GM23338 (cell line): ENCODE results near the gene FTHL17. TPM values are rescaled to one million over a fixed set of nuclear protein-coding genes. Genes with fewer than 3 reads are reported as not detected.

Experiments used
- ATAC-seq: fragments of 200-7000 bp; cut with Tn5 transposase; 3 replicates; pipeline ENCODE4 v1.9.1; 2020
- DNase-seq: peaks from one replicate; pipeline ENCODE4 v3.0.0-alpha.2; 2015; ENCODE audit warnings: low spot score
- H2AFZ ChIP-seq: fragments of 200-600 bp; sonication (generic); 2 replicates; pipeline ENCODE4 v1.8.0; 2016; ENCODE audit warnings: antibody characterized with exemption, mild to moderate bottlenecking, moderate library complexity
- H3F3A ChIP-seq: fragments of 200-600 bp; sonication (generic); replicated peaks from 2 replicates; pipeline ENCODE4 v1.8.0; 2017; ENCODE audit warnings: antibody characterized with exemption, mixed run types, low read depth
- H3K27ac ChIP-seq: fragments of 200-600 bp; sonication (generic); 2 replicates; pipeline ENCODE4 v1.6.1; 2016; ENCODE audit warnings: low read depth
- H3K27me3 ChIP-seq: fragments of 200-600 bp; sonication (generic); 2 replicates; pipeline ENCODE4 v1.8.0; 2016; ENCODE audit warnings: mild to moderate bottlenecking, mixed run types, moderate library complexity; ENCODE audit not compliant: insufficient read depth
- H3K36me3 ChIP-seq: fragments of 200-600 bp; sonication (generic); 2 replicates; pipeline ENCODE4 v1.8.0; 2016; ENCODE audit warnings: mild to moderate bottlenecking; ENCODE audit not compliant: insufficient read depth
- H3K4me1 ChIP-seq: fragments of 200-600 bp; sonication (generic); 2 replicates; pipeline ENCODE4 v1.8.0; 2016; ENCODE audit warnings: mild to moderate bottlenecking, moderate library complexity; ENCODE audit not compliant: insufficient read depth
- H3K4me2 ChIP-seq: fragments of 200-600 bp; sonication (generic); 2 replicates; pipeline ENCODE4 v1.7.1; 2017; ENCODE audit warnings: mixed run types
- H3K4me3 ChIP-seq: fragments of 200-600 bp; sonication (generic); 2 replicates; pipeline ENCODE4 v1.6.1; 2016; ENCODE audit warnings: mixed run types
- H3K79me2 ChIP-seq: fragments of 200-600 bp; sonication (generic); replicated peaks from 2 replicates; pipeline ENCODE4 v1.8.0; 2017; ENCODE audit warnings: mild to moderate bottlenecking; ENCODE audit not compliant: insufficient read depth
- H3K9me2 ChIP-seq: fragments of 200-600 bp; sonication (generic); 2 replicates; pipeline ENCODE4 v1.8.0; 2017; ENCODE audit not compliant: insufficient read depth
- H4K20me1 ChIP-seq: fragments of 200-600 bp; sonication (generic); replicated peaks from 2 replicates; pipeline ENCODE4 v1.8.0; 2017; ENCODE audit warnings: mild to moderate bottlenecking; ENCODE audit not compliant: insufficient read depth
- H3K27ac Mint-ChIP-seq: 2 replicates; pipeline ENCODE4 v1.8.0; 2020; ENCODE audit warnings: inconsistent platforms, mild to moderate bottlenecking, moderate library complexity, mixed read lengths
- H3K27me3 Mint-ChIP-seq: 3 replicates; pipeline ENCODE4 v1.8.0; 2022; ENCODE audit warnings: low read depth, mild to moderate bottlenecking, moderate library complexity, mixed read lengths, inconsistent platforms; ENCODE audit not compliant: insufficient read depth, poor library complexity
- H3K36me3 Mint-ChIP-seq: 3 replicates; pipeline ENCODE4 v1.8.0; 2021; ENCODE audit warnings: low read depth, mild to moderate bottlenecking, inconsistent platforms, moderate library complexity, mixed read lengths
- H3K4me1 Mint-ChIP-seq: 3 replicates; pipeline ENCODE4 v1.8.0; 2020; ENCODE audit warnings: mild to moderate bottlenecking, inconsistent platforms, mixed read lengths
- H3K4me3 Mint-ChIP-seq: 3 replicates; pipeline ENCODE4 v1.8.0; 2021; ENCODE audit warnings: moderate library complexity, mild to moderate bottlenecking, inconsistent platforms, mixed read lengths
- H3K9me3 Mint-ChIP-seq: 3 replicates; pipeline ENCODE4 v1.8.0; 2020; ENCODE audit warnings: moderate library complexity, mild to moderate bottlenecking, inconsistent platforms, mixed read lengths
- CREB1 ChIP-seq: fragments of 250-450 bp; sonication (Bioruptor Pico); IDR thresholded peaks from 2 replicates; pipeline ENCODE4 v1.5.0; 2020; ENCODE audit warnings: low read depth, mild to moderate bottlenecking, moderate library complexity
- EZH2 ChIP-seq: fragments of 200-600 bp; sonication (generic); IDR thresholded peaks from one replicate; pipeline ENCODE4 v1.8.0; 2017; ENCODE audit warnings: antibody characterized with exemption, mild to moderate bottlenecking, low read depth; ENCODE audit not compliant: unreplicated experiment
- EZH2phosphoT487 ChIP-seq: fragments of 200-600 bp; sonication (generic); IDR thresholded peaks from one replicate; pipeline ENCODE4 v1.8.1; 2018; ENCODE audit warnings: antibody characterized with exemption; ENCODE audit not compliant: unreplicated experiment
- JUNB ChIP-seq: IDR thresholded peaks from one replicate; pipeline ENCODE4 v1.6.1; 2016; ENCODE audit warnings: antibody characterized with exemption; ENCODE audit not compliant: unreplicated experiment
- STAT1 ChIP-seq: IDR thresholded peaks from one replicate; pipeline ENCODE4 v1.6.1; 2016; ENCODE audit warnings: antibody characterized with exemption; ENCODE audit not compliant: unreplicated experiment
- ZNF331 ChIP-seq: fragments of 250-450 bp; sonication (Bioruptor Pico); IDR thresholded peaks from 2 replicates; pipeline ENCODE4 v1.5.0; 2020; ENCODE audit warnings: low read depth, mild to moderate bottlenecking, moderate library complexity
- polyA plus RNA-seq: library from polyadenylated mRNA; unstranded; fragments of >200 nt; fragmentation: Nextera tagmentation; extraction: Ambion mirVana; gene quantifications from 2 replicates; pipeline ENCODE4 v1.2.1, GENCODE V29; 2016
- total RNA-seq: library from RNA; depleted of rRNA; stranded (reverse); fragments of >200 nt; shearing (Covaris generic); gene quantifications from 2 replicates; pipeline ENCODE4 v1.2.3, GENCODE V29; 2014
- TF ChIP-seq, protein P1 (sequence below), 2 experiments: fragments of 200-600 bp in 1 of 2; sonication (generic) in 1 of 2; conservative IDR thresholded peaks; 2 replicates each; pipeline versions ENCODE4 v1.5.1 to v1.6.1; 2016 to 2017; ENCODE audit warnings: antibody characterized with exemption in 2 of 2, low read depth in 2 of 2, mild to moderate bottlenecking in 2 of 2, moderate library complexity in 1 of 2
- TF ChIP-seq, protein P2 (sequence below): IDR thresholded peaks from 2 replicates; pipeline ENCODE4 v1.6.1; 2016; ENCODE audit warnings: antibody characterized with exemption
- TF ChIP-seq, protein P3 (sequence below): IDR thresholded peaks from one replicate; pipeline ENCODE4 v1.6.1; 2018; ENCODE audit warnings: antibody characterized with exemption; ENCODE audit not compliant: unreplicated experiment

Gene FTHL17
- total and polyA plus RNA-seq, 2 experiments from 2014 or later, result not detected

DNA sequence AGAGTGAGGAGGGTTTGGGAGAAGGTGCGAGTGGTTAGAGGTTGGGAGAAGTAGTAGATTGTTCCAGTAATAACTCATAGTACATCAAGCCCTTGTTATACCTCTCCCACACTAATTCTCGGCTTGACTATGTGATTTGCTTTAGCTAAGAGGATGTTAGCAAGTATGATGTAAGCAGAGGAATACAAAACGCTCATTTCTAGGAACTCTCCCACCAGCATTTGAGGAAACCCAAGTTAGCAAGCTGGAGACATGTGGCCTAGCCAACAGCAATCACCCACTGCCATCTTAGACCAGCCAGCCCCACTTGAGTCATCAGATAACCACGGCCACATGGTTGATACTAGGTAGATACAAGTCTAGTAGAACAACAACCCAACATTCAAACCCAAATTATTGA, 14.2 kb downstream of the FTHL17 start:
- H3K9me3 Mint-ChIP-seq, result no peaks in the 10 kb centered on the region
- H2AFZ ChIP-seq, result no peak overlapping the region
- no peaks in the 10 kb centered on the region for H3K27me3 ChIP-seq
- H3K36me3 Mint-ChIP-seq, result no peaks in the 10 kb centered on the region
- peaks cover 2% of the 10 kb centered on the region for H3K27me3 Mint-ChIP-seq
- no peaks in the 10 kb centered on the region for H3K36me3 ChIP-seq
- TF ChIP-seq, protein P1, sequence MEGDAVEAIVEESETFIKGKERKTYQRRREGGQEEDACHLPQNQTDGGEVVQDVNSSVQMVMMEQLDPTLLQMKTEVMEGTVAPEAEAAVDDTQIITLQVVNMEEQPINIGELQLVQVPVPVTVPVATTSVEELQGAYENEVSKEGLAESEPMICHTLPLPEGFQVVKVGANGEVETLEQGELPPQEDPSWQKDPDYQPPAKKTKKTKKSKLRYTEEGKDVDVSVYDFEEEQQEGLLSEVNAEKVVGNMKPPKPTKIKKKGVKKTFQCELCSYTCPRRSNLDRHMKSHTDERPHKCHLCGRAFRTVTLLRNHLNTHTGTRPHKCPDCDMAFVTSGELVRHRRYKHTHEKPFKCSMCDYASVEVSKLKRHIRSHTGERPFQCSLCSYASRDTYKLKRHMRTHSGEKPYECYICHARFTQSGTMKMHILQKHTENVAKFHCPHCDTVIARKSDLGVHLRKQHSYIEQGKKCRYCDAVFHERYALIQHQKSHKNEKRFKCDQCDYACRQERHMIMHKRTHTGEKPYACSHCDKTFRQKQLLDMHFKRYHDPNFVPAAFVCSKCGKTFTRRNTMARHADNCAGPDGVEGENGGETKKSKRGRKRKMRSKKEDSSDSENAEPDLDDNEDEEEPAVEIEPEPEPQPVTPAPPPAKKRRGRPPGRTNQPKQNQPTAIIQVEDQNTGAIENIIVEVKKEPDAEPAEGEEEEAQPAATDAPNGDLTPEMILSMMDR (conservative IDR thresholded peaks at IDR 0.05; ENCODE audit: low read depth in 2 of 2), result no peak
- TF ChIP-seq CREB1 (CRISPR knock-in tag) (no peak), EZH2 (no peak), JUNB (no peak), ZNF331 (CRISPR knock-in tag) (no peak), STAT1 (no peak)
- TF ChIP-seq, protein P2, sequence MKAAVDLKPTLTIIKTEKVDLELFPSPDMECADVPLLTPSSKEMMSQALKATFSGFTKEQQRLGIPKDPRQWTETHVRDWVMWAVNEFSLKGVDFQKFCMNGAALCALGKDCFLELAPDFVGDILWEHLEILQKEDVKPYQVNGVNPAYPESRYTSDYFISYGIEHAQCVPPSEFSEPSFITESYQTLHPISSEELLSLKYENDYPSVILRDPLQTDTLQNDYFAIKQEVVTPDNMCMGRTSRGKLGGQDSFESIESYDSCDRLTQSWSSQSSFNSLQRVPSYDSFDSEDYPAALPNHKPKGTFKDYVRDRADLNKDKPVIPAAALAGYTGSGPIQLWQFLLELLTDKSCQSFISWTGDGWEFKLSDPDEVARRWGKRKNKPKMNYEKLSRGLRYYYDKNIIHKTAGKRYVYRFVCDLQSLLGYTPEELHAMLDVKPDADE, result no peak
- TF ChIP-seq, protein P3, sequence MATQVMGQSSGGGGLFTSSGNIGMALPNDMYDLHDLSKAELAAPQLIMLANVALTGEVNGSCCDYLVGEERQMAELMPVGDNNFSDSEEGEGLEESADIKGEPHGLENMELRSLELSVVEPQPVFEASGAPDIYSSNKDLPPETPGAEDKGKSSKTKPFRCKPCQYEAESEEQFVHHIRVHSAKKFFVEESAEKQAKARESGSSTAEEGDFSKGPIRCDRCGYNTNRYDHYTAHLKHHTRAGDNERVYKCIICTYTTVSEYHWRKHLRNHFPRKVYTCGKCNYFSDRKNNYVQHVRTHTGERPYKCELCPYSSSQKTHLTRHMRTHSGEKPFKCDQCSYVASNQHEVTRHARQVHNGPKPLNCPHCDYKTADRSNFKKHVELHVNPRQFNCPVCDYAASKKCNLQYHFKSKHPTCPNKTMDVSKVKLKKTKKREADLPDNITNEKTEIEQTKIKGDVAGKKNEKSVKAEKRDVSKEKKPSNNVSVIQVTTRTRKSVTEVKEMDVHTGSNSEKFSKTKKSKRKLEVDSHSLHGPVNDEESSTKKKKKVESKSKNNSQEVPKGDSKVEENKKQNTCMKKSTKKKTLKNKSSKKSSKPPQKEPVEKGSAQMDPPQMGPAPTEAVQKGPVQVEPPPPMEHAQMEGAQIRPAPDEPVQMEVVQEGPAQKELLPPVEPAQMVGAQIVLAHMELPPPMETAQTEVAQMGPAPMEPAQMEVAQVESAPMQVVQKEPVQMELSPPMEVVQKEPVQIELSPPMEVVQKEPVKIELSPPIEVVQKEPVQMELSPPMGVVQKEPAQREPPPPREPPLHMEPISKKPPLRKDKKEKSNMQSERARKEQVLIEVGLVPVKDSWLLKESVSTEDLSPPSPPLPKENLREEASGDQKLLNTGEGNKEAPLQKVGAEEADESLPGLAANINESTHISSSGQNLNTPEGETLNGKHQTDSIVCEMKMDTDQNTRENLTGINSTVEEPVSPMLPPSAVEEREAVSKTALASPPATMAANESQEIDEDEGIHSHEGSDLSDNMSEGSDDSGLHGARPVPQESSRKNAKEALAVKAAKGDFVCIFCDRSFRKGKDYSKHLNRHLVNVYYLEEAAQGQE, result no peak
- H3K4me3 ChIP-seq, result no peak overlapping the region
- no peak overlapping the region for H3K27ac ChIP-seq
- H4K20me1 ChIP-seq, result no peaks in the 10 kb centered on the region
- DNase-seq, result no peak
- no peak for ATAC-seq
- no peaks in the 10 kb centered on the region for H3K9me2 ChIP-seq
- no peaks in the 10 kb centered on the region for H3K4me1 ChIP-seq
- H3F3A ChIP-seq, result no peaks in the 10 kb centered on the region
- no peak overlapping the region for H3K27ac Mint-ChIP-seq
- H3K4me2 ChIP-seq, result no peak overlapping the region
- no peaks in the 10 kb centered on the region for H3K79me2 ChIP-seq
- no peak overlapping the region for H3K4me3 Mint-ChIP-seq
- no peaks in the 10 kb centered on the region for H3K4me1 Mint-ChIP-seq

DNA sequence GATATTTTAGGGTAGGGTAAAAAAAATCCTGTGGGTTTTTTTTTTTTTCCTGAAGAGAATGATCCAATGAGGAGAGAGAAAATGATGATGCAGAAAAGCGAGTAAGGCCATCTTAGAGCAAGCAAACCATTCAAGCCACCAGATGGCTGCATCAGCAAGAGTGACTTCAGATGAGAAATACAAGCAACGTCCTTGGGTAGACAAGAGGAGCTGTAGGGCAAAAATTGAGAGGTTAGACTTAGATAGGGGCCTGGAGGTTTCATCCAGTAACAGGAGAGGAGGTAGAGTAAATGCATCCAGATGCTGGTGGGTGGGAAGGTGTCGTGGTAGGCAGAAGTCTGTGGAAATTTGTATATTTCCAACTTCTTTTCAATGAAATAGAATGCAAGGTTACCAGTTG, 14.6 kb downstream of the FTHL17 start:
- no peak overlapping the region for H3K4me3 ChIP-seq

More for the DNA sequence above, 14.6 kb downstream of the FTHL17 start:
- TF ChIP-seq CREB1 (CRISPR knock-in tag) (no peak), EZH2phosphoT487 (no peak), ZNF331 (CRISPR knock-in tag) (no peak)
- TF ChIP-seq, protein P1 (conservative IDR thresholded peaks at IDR 0.05; ENCODE audit: low read depth in 2 of 2), result peak in 1 of 2 experiments; percentile 13; a peak in 1 of 4 replicates
- ATAC-seq, result no peak
- no peak overlapping the region for H3K27ac Mint-ChIP-seq
- H3K36me3 ChIP-seq, result no peaks in the 10 kb centered on the region
- no peaks in the 10 kb centered on the region for H3K79me2 ChIP-seq
- no peaks in the 10 kb centered on the region for H4K20me1 ChIP-seq
- H3K4me1 ChIP-seq, result no peaks in the 10 kb centered on the region
- H3K27ac ChIP-seq, result no peak overlapping the region
- H3K9me3 Mint-ChIP-seq, result no peaks in the 10 kb centered on the region
- no peaks in the 10 kb centered on the region for H3K9me2 ChIP-seq
- no peaks in the 10 kb centered on the region for H3K4me1 Mint-ChIP-seq
- H2AFZ ChIP-seq, result no peak overlapping the region
- no peaks in the 10 kb centered on the region for H3K36me3 Mint-ChIP-seq
- DNase-seq, result no peak
- H3K4me3 Mint-ChIP-seq, result no peak overlapping the region
- peaks cover 2% of the 10 kb centered on the region for H3K27me3 Mint-ChIP-seq
- no peaks in the 10 kb centered on the region for H3K27me3 ChIP-seq
- no peak overlapping the region for H3K4me2 ChIP-seq
- no peaks in the 10 kb centered on the region for H3F3A ChIP-seq
